Left ventricle myocardium inferior (tissue), 1 donor: ENCODE measurements around the gene NAA80. TPM values are rescaled to one million over a fixed set of nuclear protein-coding genes. Genes with fewer than 3 reads are reported as not detected.

ENCODE experiments used
- DNase-seq: peaks from one replicate; pipeline ENCODE4 v3.0.0-alpha.2; 2020
- H3K27ac ChIP-seq: fragments of 200-600 bp; replicated peaks from 2 replicates; pipeline ENCODE4 v1.8.0; 2021
- H3K27me3 ChIP-seq: fragments of 200-600 bp; 2 replicates; pipeline ENCODE4 v1.8.0; 2021; ENCODE audit warnings: low read depth
- H3K36me3 ChIP-seq: fragments of 200-600 bp; 2 replicates; pipeline ENCODE4 v1.8.0; 2021
- H3K4me1 ChIP-seq: fragments of 200-600 bp; 2 replicates; pipeline ENCODE4 v1.8.0; 2021
- H3K4me3 ChIP-seq: fragments of 200-600 bp; 2 replicates; pipeline ENCODE4 v1.8.0; 2021; ENCODE audit warnings: mild to moderate bottlenecking, moderate library complexity
- H3K9me3 ChIP-seq: fragments of 200-600 bp; replicated peaks from 2 replicates; pipeline ENCODE4 v1.8.0; 2021
- intact Hi-C: fragments of 100-400 bp; cut with micrococcal nuclease; formaldehyde crosslinking; loops from one replicate; pipeline ENCODE4 v1.11.0; 2022
- total RNA-seq: library from RNA; stranded (reverse); fragmentation: NEBNext Ultra II Directional; extraction: Animal tissue kit (Norgen Biotek cat#: 25700); gene quantifications from one replicate; pipeline ENCODE4 v1.2.1, GENCODE V29; 2021
- TF ChIP-seq, protein P1 (sequence below): fragments of 200-600 bp; IDR thresholded peaks from 2 replicates; pipeline ENCODE4 v1.8.0; 2021; ENCODE audit warnings: antibody characterized with exemption, mild to moderate bottlenecking, borderline replicate concordance
- donor health status: DM: no; HTN: yes; CAD: no; lungs with severe emphysema.

The NAA80 gene
- total RNA-seq, 1 donor from 2014 or later = 5.3 TPM

DNA sequence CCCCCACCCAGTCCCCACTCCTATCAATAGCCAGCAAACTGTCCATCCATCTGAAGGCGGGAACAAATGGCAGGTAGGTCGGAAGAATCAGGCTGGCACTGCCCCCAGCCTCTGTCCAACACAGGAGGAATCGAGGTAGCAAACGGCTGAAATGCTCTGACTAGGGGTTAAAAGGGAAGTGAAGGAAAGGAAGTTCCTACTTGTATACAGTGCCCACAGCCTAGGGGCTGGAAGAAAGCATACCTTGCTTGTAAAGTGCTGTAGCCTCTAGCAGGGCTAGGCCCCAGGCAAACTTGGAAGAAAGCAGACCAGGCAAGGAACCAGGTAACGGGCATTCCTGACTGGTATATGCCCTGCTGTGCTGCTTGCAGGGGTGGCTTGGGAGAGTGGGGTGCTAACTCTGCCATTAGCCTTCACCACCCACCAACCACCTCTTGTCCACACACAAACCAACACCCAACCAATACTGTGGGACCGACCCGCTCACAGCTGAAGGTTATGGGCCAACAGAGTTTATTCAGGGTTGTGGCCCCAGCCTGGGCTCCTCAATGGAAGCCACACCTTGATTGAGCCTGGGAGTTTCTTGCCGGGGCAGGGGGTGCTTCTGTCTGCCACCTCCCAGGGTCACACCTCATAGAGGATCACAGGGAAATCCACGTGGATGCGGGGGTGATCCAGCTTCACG, 26.4 kb upstream of the NAA80 start:
- intact Hi-C loops = no loop called here
- no peak for DNase-seq
- H3K36me3 ChIP-seq = peaks cover 36% of the 10 kb centered on the region
- peak overlapping the region; percentile 99 for H3K27ac ChIP-seq
- no peaks in the 10 kb centered on the region for H3K27me3 ChIP-seq
- H3K4me3 ChIP-seq = no peak overlapping the region
- H3K4me1 ChIP-seq = peaks cover 83% of the 10 kb centered on the region
- TF ChIP-seq, protein P1, sequence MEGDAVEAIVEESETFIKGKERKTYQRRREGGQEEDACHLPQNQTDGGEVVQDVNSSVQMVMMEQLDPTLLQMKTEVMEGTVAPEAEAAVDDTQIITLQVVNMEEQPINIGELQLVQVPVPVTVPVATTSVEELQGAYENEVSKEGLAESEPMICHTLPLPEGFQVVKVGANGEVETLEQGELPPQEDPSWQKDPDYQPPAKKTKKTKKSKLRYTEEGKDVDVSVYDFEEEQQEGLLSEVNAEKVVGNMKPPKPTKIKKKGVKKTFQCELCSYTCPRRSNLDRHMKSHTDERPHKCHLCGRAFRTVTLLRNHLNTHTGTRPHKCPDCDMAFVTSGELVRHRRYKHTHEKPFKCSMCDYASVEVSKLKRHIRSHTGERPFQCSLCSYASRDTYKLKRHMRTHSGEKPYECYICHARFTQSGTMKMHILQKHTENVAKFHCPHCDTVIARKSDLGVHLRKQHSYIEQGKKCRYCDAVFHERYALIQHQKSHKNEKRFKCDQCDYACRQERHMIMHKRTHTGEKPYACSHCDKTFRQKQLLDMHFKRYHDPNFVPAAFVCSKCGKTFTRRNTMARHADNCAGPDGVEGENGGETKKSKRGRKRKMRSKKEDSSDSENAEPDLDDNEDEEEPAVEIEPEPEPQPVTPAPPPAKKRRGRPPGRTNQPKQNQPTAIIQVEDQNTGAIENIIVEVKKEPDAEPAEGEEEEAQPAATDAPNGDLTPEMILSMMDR = no peak
- H3K9me3 ChIP-seq = no peaks in the 10 kb centered on the region

DNA sequence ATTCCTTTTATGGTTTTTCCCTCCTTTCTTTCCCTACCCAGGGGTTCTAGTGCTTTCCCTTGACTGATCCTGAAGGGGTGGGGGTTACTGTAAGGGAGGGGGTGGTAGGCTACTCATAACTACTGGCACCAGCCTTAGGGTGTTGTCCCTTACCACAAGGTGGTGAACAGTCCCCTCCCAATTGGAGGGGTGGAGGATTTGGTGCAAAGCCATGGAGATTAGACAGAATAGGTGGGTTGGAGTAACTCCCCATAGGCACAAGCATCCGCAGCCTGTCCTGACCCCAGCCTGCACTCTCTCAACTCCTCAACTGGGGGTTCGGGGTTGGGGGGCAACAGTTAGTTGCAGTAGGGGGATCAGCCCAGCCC, 25.9 kb upstream of the NAA80 start:
- H3K27me3 ChIP-seq = no peaks in the 10 kb centered on the region
- peaks cover 31% of the 10 kb centered on the region for H3K36me3 ChIP-seq
- TF ChIP-seq, protein P1 = no peak
- no peak for DNase-seq
- H3K9me3 ChIP-seq = no peaks in the 10 kb centered on the region
- intact Hi-C loops = no loop called here
- peaks cover 84% of the 10 kb centered on the region for H3K4me1 ChIP-seq
- H3K4me3 ChIP-seq = no peak overlapping the region
- peak overlapping the region; percentile 99 for H3K27ac ChIP-seq

DNA sequence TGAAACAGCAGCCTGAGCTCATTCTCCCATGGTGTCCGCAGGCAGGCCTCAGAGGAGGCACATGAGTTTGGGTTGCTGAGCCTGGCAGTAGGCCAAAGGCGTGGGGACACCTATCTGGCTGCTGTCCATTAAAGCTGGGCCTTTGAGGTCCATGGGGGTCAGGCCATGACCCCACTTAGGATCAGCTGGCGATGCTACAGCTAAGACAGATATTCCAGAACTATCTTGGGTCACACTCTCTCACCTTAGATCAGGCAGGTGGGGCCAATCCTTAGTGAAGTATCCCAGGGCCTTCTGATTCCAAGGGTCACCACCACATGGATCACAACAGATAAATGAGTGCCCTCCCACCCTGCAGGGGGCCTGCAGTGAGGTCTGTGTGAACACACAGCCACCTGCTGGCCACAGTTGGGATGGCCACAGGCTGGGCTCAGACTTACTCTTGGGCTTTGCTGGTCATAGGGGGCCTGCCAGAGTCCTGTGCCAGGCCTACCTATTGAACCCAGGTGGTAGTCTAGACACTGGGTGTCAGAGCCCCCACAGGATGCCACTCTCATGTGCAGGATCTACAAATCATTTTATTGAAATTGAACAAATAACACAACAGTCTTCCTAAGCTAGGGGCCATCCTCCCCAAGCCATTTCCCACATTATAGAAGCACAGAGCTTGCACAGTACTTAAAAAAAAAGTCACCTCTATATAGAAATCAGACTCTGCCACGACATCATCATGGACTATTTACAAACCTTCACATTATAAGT, 25.3 kb upstream of the NAA80 start:
- intact Hi-C loops = no loop called here
- peak overlapping the region; percentile 86 for H3K4me3 ChIP-seq
- peaks cover 90% of the 10 kb centered on the region for H3K4me1 ChIP-seq

DNA sequence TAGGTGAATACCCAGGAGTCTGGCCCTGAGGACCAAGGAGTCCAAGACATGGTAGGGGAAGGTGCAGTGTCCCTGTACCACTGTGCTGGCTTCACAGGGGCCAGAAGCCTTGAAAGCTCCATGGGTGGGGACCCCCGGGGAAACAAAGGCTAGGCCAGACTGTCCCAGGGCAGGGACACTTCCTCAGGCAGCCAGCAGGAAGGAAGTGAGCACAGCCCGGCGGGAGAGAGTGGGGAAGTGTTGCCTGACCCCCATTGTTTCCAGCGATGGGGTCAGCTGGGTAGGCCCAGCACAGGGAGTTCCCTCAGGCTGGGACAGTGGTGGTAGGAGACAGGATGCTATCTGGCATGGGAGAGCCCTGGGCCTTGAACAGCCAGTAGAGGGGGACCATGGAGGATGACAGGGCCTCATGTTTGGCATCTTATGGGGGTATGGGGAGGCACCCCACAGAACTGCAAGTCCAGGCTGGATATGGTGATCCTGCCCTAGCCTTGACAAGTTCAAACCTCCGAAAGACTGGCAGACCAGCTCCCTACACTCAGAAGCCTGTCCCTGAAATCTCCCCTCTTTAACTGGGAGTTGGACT, 24.5 kb upstream of the NAA80 start:
- Histone ChIP-seq H3K36me3 (peaks cover 33% of the 10 kb centered on the region), H3K9me3 (no peaks in the 10 kb centered on the region), H3K27ac (peak overlapping the region; percentile 99), H3K27me3 (no peaks in the 10 kb centered on the region), H3K4me1 (peaks cover 93% of the 10 kb centered on the region), H3K4me3 (peak overlapping the region; percentile 86)
- peak; percentile 74 for DNase-seq
- TF ChIP-seq, protein P1 = no peak
- intact Hi-C loops = no loop called here

More for the DNA sequence above, 25.3 kb upstream of the NAA80 start:
- H3K9me3 ChIP-seq = no peaks in the 10 kb centered on the region
- H3K27me3 ChIP-seq = no peaks in the 10 kb centered on the region
- DNase-seq = peak; percentile 74
- TF ChIP-seq, protein P1 = peak; percentile 92
- peak overlapping the region; percentile 99 for H3K27ac ChIP-seq
- peaks cover 31% of the 10 kb centered on the region for H3K36me3 ChIP-seq

DNA sequence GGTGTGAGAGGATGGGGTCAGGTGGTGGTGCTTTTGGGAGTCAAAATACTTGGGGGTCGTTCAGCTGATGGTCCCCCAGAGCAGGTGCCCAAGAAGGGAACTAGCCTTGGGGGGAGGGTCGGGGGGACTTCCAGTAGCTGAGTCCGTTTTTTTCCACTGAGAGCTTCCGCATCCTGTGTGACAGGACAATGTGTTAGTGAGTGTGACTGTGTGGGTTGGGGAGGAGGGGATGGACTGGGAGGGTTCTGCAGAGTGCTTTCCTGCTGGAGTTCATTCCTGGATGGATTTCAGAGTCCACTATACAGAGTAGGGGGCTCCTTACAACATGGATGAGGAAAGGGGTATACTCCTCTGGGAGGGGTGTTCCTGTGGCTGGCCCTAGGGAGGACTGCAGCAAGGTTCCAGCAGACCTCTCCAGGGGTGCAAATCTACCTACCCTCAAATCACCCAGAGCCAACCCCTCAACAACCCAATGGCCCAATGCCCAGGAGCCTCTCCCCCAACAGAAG, 23.9 kb upstream of the NAA80 start:
- H3K27me3 ChIP-seq = no peaks in the 10 kb centered on the region
- TF ChIP-seq, protein P1 = no peak
- intact Hi-C loops = no loop called here
- H3K9me3 ChIP-seq = no peaks in the 10 kb centered on the region
- DNase-seq = peak; percentile 47
- H3K4me1 ChIP-seq = peaks cover 93% of the 10 kb centered on the region
- H3K4me3 ChIP-seq = peak overlapping the region; percentile 86
- peaks cover 39% of the 10 kb centered on the region for H3K36me3 ChIP-seq
- H3K27ac ChIP-seq = peak overlapping the region; percentile 99
